WTC11 (cell line): ENCODE measurements around the gene TMEM200B. TPM values are rescaled to one million over a fixed set of nuclear protein-coding genes. Genes with fewer than 3 reads are reported as not detected.
A peak's percentile ranks its signal among the peaks of the same experiment; 100 is the strongest.

Experiments used
- ATAC-seq: fragments of 200-7000 bp; cut with Tn5 transposase; 2 replicates; pipeline ENCODE4 v1.10.0; 2021; ENCODE audit warnings: mild to moderate bottlenecking, moderate library complexity
- CTCF ChIA-PET: fragments of 300-600 bp; sonication (Branson Sonifier 250); formaldehyde crosslinking; loops from one replicate; lab custom pipeline; 2021; ENCODE audit warnings: antibody characterized with exemption; lab: Charles Lee
- POLR2A ChIA-PET: fragments of 350-600 bp; sonication (Branson Sonifier 250); formaldehyde crosslinking; loops from one replicate; lab custom pipeline; 2021; ENCODE audit warnings: antibody characterized with exemption; lab: Charles Lee
- DNase-seq: peaks from one replicate; pipeline ENCODE4 v3.0.0; 2021; ENCODE audit warnings: low spot score
- H3K27ac Mint-ChIP-seq: 2 replicates; pipeline ENCODE4 v1.8.0; 2021; ENCODE audit warnings: mixed read lengths
- H3K27me3 Mint-ChIP-seq: 2 replicates; pipeline ENCODE4 v1.8.0; 2021; ENCODE audit warnings: low read depth, mild to moderate bottlenecking, moderate library complexity, mixed read lengths
- H3K36me3 Mint-ChIP-seq: 2 replicates; pipeline ENCODE4 v1.8.0; 2021; ENCODE audit warnings: mixed read lengths
- H3K4me1 Mint-ChIP-seq: 2 replicates; pipeline ENCODE4 v1.8.0; 2022; ENCODE audit warnings: mixed read lengths
- H3K4me3 Mint-ChIP-seq: 2 replicates; pipeline ENCODE4 v1.8.0; 2021; ENCODE audit warnings: mild to moderate bottlenecking, moderate library complexity, mixed read lengths
- H3K9me3 Mint-ChIP-seq: 2 replicates; pipeline ENCODE4 v1.8.0; 2021; ENCODE audit warnings: mixed read lengths
- GRHL2 ChIP-seq: fragments of 250-450 bp; sonication (Bioruptor Pico); IDR thresholded peaks from 2 replicates; pipeline ENCODE4 v1.8.0; 2022; ENCODE audit warnings: mild to moderate bottlenecking, moderate library complexity; ENCODE audit not compliant: insufficient replicate concordance, severe bottlenecking
- ZNF121 ChIP-seq: sonication (generic); formaldehyde crosslinking; IDR thresholded peaks from 2 replicates; pipeline ENCODE4 v1.8.0; 2023; ENCODE audit warnings: missing genetic modification reagents
- total RNA-seq: library from RNA; stranded (reverse); gene quantifications from 3 replicates; pipeline ENCODE4 v1.2.3, GENCODE V29; 2021

TMEM200B gene
- total RNA-seq, 1 experiment from 2014 or later: 22.6 TPM

DNA sequence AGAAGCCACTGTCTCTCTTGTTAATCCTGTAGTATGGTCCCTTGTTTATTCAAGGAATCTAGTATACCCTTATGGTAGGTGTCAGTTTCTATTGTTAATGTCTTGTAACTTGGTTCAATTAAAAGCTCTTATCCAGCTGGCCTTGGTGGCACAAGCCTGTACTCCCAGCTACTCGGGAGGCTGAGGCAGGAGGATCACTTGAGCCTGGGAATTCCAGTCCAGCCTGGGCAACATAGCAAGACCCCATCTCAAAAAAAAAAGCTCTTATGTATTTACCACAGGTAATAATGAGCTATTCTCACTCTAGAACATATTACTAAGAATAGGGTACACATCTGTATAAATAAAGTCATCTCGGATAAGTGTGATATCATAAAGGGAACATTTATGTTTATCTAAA, 46.5 kb downstream of the TMEM200B start:
- no peak for ATAC-seq
- Mint-ChIP-seq H3K27ac (no peak overlapping the region), H3K4me1 (no peaks in the 10 kb centered on the region), H3K36me3 (no peaks in the 10 kb centered on the region), H3K9me3 (no peaks in the 10 kb centered on the region), H3K4me3 (no peak overlapping the region), H3K27me3 (no peaks in the 10 kb centered on the region)
- no peak for TF ChIP-seq GRHL2 (CRISPR knock-in tag)
- TF ChIP-seq ZNF121 (CRISPR knock-in tag): peak; percentile 77; the same call in 1 of the 2 replicates
- no peak for DNase-seq
- ChIA-PET CTCF (no interaction called here), POLR2A (no interaction called here)

Other genes starting within 250 kb of the TMEM200B start
- 80.6 to 85.0 TPM (median 81.2 TPM) in 3 replicates for gene EPB41, start 209.3 kb downstream of the TMEM200B start, total RNA-seq
- gene SRSF4, start 58.0 kb upstream of the TMEM200B start, total RNA-seq: 93.8 to 99.9 TPM (median 94.7 TPM) in 3 replicates
- gene MECR, start 107.0 kb upstream of the TMEM200B start, total RNA-seq: 37.6 to 44.2 TPM (median 43.0 TPM) in 3 replicates
- 60.8 to 75.4 TPM (median 68.2 TPM) in 3 replicates for gene PTPRU, start 112.6 kb upstream of the TMEM200B start, total RNA-seq